Kidney (tissue), 14 donors: ENCODE results near the gene FRMD6. TPM values are rescaled to one million over a fixed set of nuclear protein-coding genes. Genes with fewer than 3 reads are reported as not detected.

Source experiments
- DNase-seq, 5 donors: peaks; one replicate each; pipeline ENCODE4 v3.0.0-alpha.2; 2013 to 2020
- FAIRE-seq: peaks from 2 replicates; lab custom pipeline; 2012; peaks lifted over from hg19 to GRCh38; lab: Jason Lieb, UNC
- H3K27ac ChIP-seq, 2 donors: one replicate each; pipeline ENCODE4 v1.7.0; 2013; ENCODE audit warnings: low read depth in 2 of 2, low read length in 2 of 2, inconsistent platforms in 1 of 2
- H3K27me3 ChIP-seq: one replicate; pipeline ENCODE4 v1.7.1; 2013; ENCODE audit warnings: low read length, inconsistent platforms; ENCODE audit not compliant: control insufficient read depth, insufficient read depth
- H3K36me3 ChIP-seq, 3 donors: one replicate each; pipeline versions ENCODE4 v1.7.0 to v1.7.1; 2013; ENCODE audit warnings: low read length in 3 of 3, control low read depth in 1 of 3, inconsistent platforms in 1 of 3; ENCODE audit not compliant: insufficient read depth in 3 of 3, control insufficient read depth in 2 of 3
- H3K4me1 ChIP-seq, 3 donors: one replicate each; pipeline versions ENCODE4 v1.7.0 to v1.7.1; 2013; ENCODE audit warnings: low read length in 3 of 3, inconsistent platforms in 1 of 3, low read depth in 1 of 3; ENCODE audit not compliant: control insufficient read depth in 2 of 3, insufficient read depth in 2 of 3
- H3K4me3 ChIP-seq, 3 donors: one replicate each; pipeline versions ENCODE4 v1.7.0 to v1.8.1; 2013; ENCODE audit warnings: low read length in 3 of 3, control low read depth in 1 of 3, inconsistent platforms in 1 of 3
- H3K9ac ChIP-seq, 3 donors: one replicate each; pipeline versions ENCODE4 v1.7.0 to v1.7.1; 2013; ENCODE audit warnings: low read length in 3 of 3, control low read depth in 1 of 3, inconsistent platforms in 1 of 3
- H3K9me3 ChIP-seq, 3 donors: one replicate each; pipeline versions ENCODE4 v1.7.0 to v1.7.1; 2013; ENCODE audit warnings: low read length in 3 of 3, control low read depth in 1 of 3, inconsistent platforms in 1 of 3; ENCODE audit not compliant: control insufficient read depth in 2 of 3, insufficient read depth in 1 of 3
- intact Hi-C: fragments of 100-400 bp; cut with DNase I; formaldehyde crosslinking; loops from one replicate; pipeline ENCODE4 v1.11.1; 2022
- polyA plus RNA-seq: library from polyadenylated mRNA; stranded (reverse); fragments of 350-450 nt; fragmentation: Illumina TruSeq; extraction: RNeasy Lipid Tissue Mini Kit (QIAGEN cat#74804); gene quantifications from one replicate; pipeline ENCODE4 v1.2.3, GENCODE V29; 2014; ENCODE audit warnings: low read depth, low replicate concordance; ENCODE audit not compliant: insufficient read depth
- total RNA-seq: library from RNA; stranded (reverse); fragmentation: NEBNext Ultra II Directional; extraction: Animal tissue kit (Norgen Biotek cat#: 25700); gene quantifications from one replicate; pipeline ENCODE4 v1.2.1, GENCODE V29; 2021
- TF ChIP-seq, protein P1 (sequence below): IDR thresholded peaks from 3 replicates; pipeline ENCODE4 v1.5.1; 2012; ENCODE audit warnings: mild to moderate bottlenecking, moderate library complexity, borderline replicate concordance; ENCODE audit not compliant: insufficient read depth; ENCODE audit errors: extremely low read depth
- donor health status: control.
- donor health status: control.
- donor health status: control.
- donor health status: control.
- donor health status: control.
- donor health status: DM: yes; HTN: yes; CAD: no.
- donor health status: Normal renal cell carcinoma (clear cell type).

FRMD6 gene
- total and polyA plus RNA-seq, 2 donors from 2014 or later: 2.4 to 16.5 TPM

DNA sequence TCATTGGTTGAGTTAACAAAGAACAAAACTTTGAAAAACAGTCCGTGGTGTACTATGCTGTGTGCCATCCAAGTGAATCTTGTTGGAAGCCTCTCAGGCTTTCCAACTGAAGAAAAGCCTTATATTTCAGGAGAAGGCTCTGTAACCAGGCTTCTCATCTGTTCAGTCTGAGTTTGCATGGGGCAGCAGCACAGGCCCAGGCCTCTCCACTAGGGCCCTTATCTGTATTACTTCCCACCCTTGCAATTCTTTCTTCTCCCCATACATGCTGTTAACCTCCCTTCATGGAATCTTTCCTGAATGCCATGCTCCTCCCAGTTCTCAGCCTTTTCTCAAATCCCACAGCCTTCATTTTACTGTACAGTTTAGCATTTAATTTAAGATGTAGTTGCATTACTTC, 28.3 kb downstream of the FRMD6 start:
- TF ChIP-seq, protein P1, sequence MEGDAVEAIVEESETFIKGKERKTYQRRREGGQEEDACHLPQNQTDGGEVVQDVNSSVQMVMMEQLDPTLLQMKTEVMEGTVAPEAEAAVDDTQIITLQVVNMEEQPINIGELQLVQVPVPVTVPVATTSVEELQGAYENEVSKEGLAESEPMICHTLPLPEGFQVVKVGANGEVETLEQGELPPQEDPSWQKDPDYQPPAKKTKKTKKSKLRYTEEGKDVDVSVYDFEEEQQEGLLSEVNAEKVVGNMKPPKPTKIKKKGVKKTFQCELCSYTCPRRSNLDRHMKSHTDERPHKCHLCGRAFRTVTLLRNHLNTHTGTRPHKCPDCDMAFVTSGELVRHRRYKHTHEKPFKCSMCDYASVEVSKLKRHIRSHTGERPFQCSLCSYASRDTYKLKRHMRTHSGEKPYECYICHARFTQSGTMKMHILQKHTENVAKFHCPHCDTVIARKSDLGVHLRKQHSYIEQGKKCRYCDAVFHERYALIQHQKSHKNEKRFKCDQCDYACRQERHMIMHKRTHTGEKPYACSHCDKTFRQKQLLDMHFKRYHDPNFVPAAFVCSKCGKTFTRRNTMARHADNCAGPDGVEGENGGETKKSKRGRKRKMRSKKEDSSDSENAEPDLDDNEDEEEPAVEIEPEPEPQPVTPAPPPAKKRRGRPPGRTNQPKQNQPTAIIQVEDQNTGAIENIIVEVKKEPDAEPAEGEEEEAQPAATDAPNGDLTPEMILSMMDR: no peak
- no peaks in the 10 kb centered on the region for H3K27me3 ChIP-seq
- DNase-seq (no peak), FAIRE-seq (no peak)
- no peaks in the 10 kb centered on the region for H3K9me3 ChIP-seq
- intact Hi-C loops: no loop called here
- no peak overlapping the region for H3K9ac ChIP-seq
- H3K4me3 ChIP-seq: no peak overlapping the region
- H3K4me1 ChIP-seq: no peaks in the 10 kb centered on the region
- H3K27ac ChIP-seq: no peak overlapping the region
- H3K36me3 ChIP-seq: no peaks in the 10 kb centered on the region

GRCh38 chr14:51681411-51681810, 29.7 kb downstream of the FRMD6 start:
- intact Hi-C loops: no loop called here
- Histone ChIP-seq H3K4me1 (no peaks in the 10 kb centered on the region), H3K27me3 (no peaks in the 10 kb centered on the region), H3K9ac (no peak overlapping the region), H3K9me3 (no peaks in the 10 kb centered on the region), H3K36me3 (no peaks in the 10 kb centered on the region), H3K4me3 (no peak overlapping the region), H3K27ac (no peak overlapping the region)
- TF ChIP-seq, protein P1: no peak
- DNase-seq: no peak
- FAIRE-seq: no peak

GRCh38 chr14:51682411-51682810, 30.7 kb downstream of the FRMD6 start:
- H3K4me3 ChIP-seq: no peak overlapping the region
- H3K36me3 ChIP-seq: no peaks in the 10 kb centered on the region
- no peak overlapping the region for H3K9ac ChIP-seq
- no peak for FAIRE-seq
- no peaks in the 10 kb centered on the region for H3K9me3 ChIP-seq
- no peaks in the 10 kb centered on the region for H3K27me3 ChIP-seq
- no peaks in the 10 kb centered on the region for H3K4me1 ChIP-seq
- no peak overlapping the region for H3K27ac ChIP-seq
- intact Hi-C loops: no loop called here
- TF ChIP-seq, protein P1: no peak
- no peak for DNase-seq

DNA sequence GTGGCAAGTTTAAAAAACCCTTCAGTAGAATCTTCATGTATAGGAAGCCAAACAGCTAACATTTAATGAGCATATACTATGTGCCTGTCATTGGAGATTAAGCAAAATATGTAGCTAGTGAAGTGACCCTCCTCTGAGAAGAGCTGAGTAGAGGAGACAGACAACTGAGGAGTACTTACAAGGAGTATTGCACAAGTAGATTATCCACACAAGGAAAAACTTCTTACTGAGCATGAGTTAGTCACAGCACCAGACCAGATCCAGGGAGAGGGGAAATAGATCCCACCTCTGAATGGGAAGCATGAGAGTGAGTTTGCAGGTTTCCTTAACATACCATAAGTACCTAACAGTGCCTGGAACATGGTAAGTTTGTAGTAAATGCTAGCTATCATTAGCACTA, 33.0 kb downstream of the FRMD6 start:
- H3K27me3 ChIP-seq: no peaks in the 10 kb centered on the region
- no peaks in the 10 kb centered on the region for H3K4me1 ChIP-seq
- FAIRE-seq (no peak), DNase-seq (no peak)
- no peak overlapping the region for H3K27ac ChIP-seq
- no peaks in the 10 kb centered on the region for H3K36me3 ChIP-seq
- no peak overlapping the region for H3K9ac ChIP-seq
- H3K4me3 ChIP-seq: no peak overlapping the region
- intact Hi-C loops: no loop called here
- H3K9me3 ChIP-seq: no peaks in the 10 kb centered on the region
- TF ChIP-seq, protein P1: no peak
